H1 (cell line): ENCODE measurements around the gene CCNB1. TPM values are rescaled to one million over a fixed set of nuclear protein-coding genes. Genes with fewer than 3 reads are reported as not detected.

Source experiments
- CTCF ChIA-PET: fragments of 300-600 bp; sonication (Branson Sonifier 250); formaldehyde crosslinking; loops from one replicate; lab custom pipeline; 2021; ENCODE audit not compliant: partially characterized antibody; lab: Charles Lee
- POLR2A ChIA-PET: fragments of 300-600 bp; sonication (Branson Sonifier 250); formaldehyde crosslinking; loops from one replicate; lab custom pipeline; 2021; ENCODE audit warnings: inconsistent platforms; ENCODE audit not compliant: partially characterized antibody; lab: Charles Lee
- DNase-seq, 2 experiments: peaks; one replicate each; pipeline versions ENCODE4 v3.0.0 to v3.0.0-alpha.2; 2010 to 2022; ENCODE audit warnings: low spot score in 2 of 2, low read depth in 1 of 2, mixed read lengths in 1 of 2
- FAIRE-seq: peaks from 2 replicates; lab custom pipeline; 2011; peaks lifted over from hg19 to GRCh38; lab: Jason Lieb, UNC
- H2AFZ ChIP-seq: 2 replicates; pipeline ENCODE4 v1.8.1; 2012; ENCODE audit warnings: low read length, inconsistent platforms
- H2AK5ac ChIP-seq: 2 replicates; pipeline ENCODE4 v1.6.1; 2013; ENCODE audit warnings: low read depth, low read length
- H2BK120ac ChIP-seq: replicated peaks from 2 replicates; pipeline ENCODE3; 2013; ENCODE audit warnings: low read depth, low read length, inconsistent platforms
- H2BK12ac ChIP-seq: 2 replicates; pipeline ENCODE4 v1.6.1; 2013; ENCODE audit warnings: low read depth, low read length
- H2BK15ac ChIP-seq: 2 replicates; pipeline ENCODE4 v1.6.1; 2013; ENCODE audit warnings: low read length
- H2BK20ac ChIP-seq: 2 replicates; pipeline ENCODE4 v1.6.1; 2013; ENCODE audit warnings: low read length
- H2BK5ac ChIP-seq: 2 replicates; pipeline ENCODE4 v1.6.1; 2013; ENCODE audit warnings: low read depth, low read length
- H3K14ac ChIP-seq: 2 replicates; pipeline ENCODE4 v1.6.1; 2013; ENCODE audit warnings: inconsistent platforms; ENCODE audit not compliant: insufficient read length
- H3K18ac ChIP-seq: 2 replicates; pipeline ENCODE4 v1.6.1; 2013; ENCODE audit warnings: low read length; ENCODE audit errors: extremely low read depth
- H3K23ac ChIP-seq: 2 replicates; pipeline ENCODE4 v1.6.1; 2013; ENCODE audit warnings: inconsistent platforms; ENCODE audit not compliant: insufficient read length
- H3K23me2 ChIP-seq: 2 replicates; pipeline ENCODE4 v1.6.1; 2013; ENCODE audit warnings: low read depth, low read length
- H3K27ac ChIP-seq: 2 replicates; pipeline ENCODE4 v1.6.1; 2011; ENCODE audit warnings: low read depth, low read length, inconsistent platforms
- H3K27me3 ChIP-seq, 4 experiments: replicated peaks in 1 of 4; 1 replicate in 1 of 4; 2 replicates in 3 of 4; pipeline versions ENCODE4 v1.6.1 to v1.8.1; 2011 to 2013; ENCODE audit warnings: low read length in 3 of 4, mild to moderate bottlenecking in 3 of 4, inconsistent platforms in 2 of 4, mixed read lengths in 2 of 4, moderate library complexity in 1 of 4; ENCODE audit not compliant: control insufficient read depth in 3 of 4, insufficient read depth in 3 of 4; ENCODE audit errors: extremely low read depth in 1 of 4
- H3K36me3 ChIP-seq, 4 experiments: 2 replicates each; pipeline versions ENCODE4 v1.6.1 to v1.8.1; 2011 to 2013; ENCODE audit warnings: mild to moderate bottlenecking in 4 of 4, low read length in 3 of 4, moderate library complexity in 2 of 4, control low read depth in 1 of 4, inconsistent platforms in 1 of 4; ENCODE audit not compliant: insufficient read depth in 4 of 4, control insufficient read depth in 2 of 4
- H3K4ac ChIP-seq: replicated peaks from 2 replicates; pipeline ENCODE3; 2013; ENCODE audit warnings: low read length, low read depth, mixed read lengths, inconsistent platforms; ENCODE audit not compliant: insufficient read length
- H3K4me1 ChIP-seq, 4 experiments: replicated peaks in 1 of 4; 1 replicate in 1 of 4; 2 replicates in 3 of 4; pipeline versions ENCODE4 v1.6.1 to v1.8.1; 2011 to 2013; ENCODE audit warnings: low read length in 3 of 4, inconsistent platforms in 2 of 4, mixed read lengths in 1 of 4; ENCODE audit not compliant: insufficient read depth in 4 of 4, control insufficient read depth in 3 of 4
- H3K4me2 ChIP-seq, 2 experiments: 2 replicates each; pipeline versions ENCODE4 v1.6.1 to v1.8.1; 2011 to 2013; ENCODE audit warnings: low read depth in 2 of 2, low read length in 2 of 2, control low read depth in 1 of 2, inconsistent platforms in 1 of 2, mild to moderate bottlenecking in 1 of 2; ENCODE audit not compliant: insufficient read depth in 1 of 2
- H3K4me3 ChIP-seq, 4 experiments: fragments of 200-600, 300-600 bp in 1 of 4; sonication (generic), shearing (Covaris generic), sonication (Bioruptor Twin) in 1 of 4; 2 replicates each; pipeline versions ENCODE4 v1.5.1 to v1.8.1; 2011 to 2016; ENCODE audit warnings: low read length in 4 of 4, low read depth in 3 of 4, control low read depth in 2 of 4, inconsistent platforms in 2 of 4, mild to moderate bottlenecking in 2 of 4, mixed read lengths in 1 of 4, moderate library complexity in 1 of 4; ENCODE audit not compliant: insufficient read depth in 2 of 4; ENCODE audit errors: extremely low read depth in 1 of 4
- H3K56ac ChIP-seq: replicated peaks from 2 replicates; pipeline ENCODE3; 2013; ENCODE audit warnings: low read depth, mild to moderate bottlenecking, mixed read lengths, low read length, inconsistent platforms; ENCODE audit not compliant: insufficient read length
- H3K79me1 ChIP-seq: 2 replicates; pipeline ENCODE4 v1.6.1; 2013; ENCODE audit warnings: low read depth, low read length, control low read depth
- H3K79me2 ChIP-seq, 2 experiments: 2 replicates each; pipeline versions ENCODE4 v1.6.1 to v1.8.1; 2012 to 2013; ENCODE audit warnings: low read length in 2 of 2, mild to moderate bottlenecking in 2 of 2, inconsistent platforms in 1 of 2; ENCODE audit not compliant: insufficient read depth in 2 of 2, control insufficient read depth in 1 of 2
- H3K9ac ChIP-seq, 4 experiments: replicated peaks in 1 of 4; 1 replicate in 1 of 4; 2 replicates in 3 of 4; pipeline versions ENCODE4 v1.6.1 to v1.8.1; 2011 to 2013; ENCODE audit warnings: low read depth in 3 of 4, low read length in 3 of 4, control low read depth in 2 of 4, mild to moderate bottlenecking in 2 of 4, moderate library complexity in 2 of 4, inconsistent platforms in 1 of 4; ENCODE audit errors: extremely low read depth in 1 of 4
- H3K9me3 ChIP-seq, 2 experiments: 2 replicates each; pipeline versions ENCODE4 v1.6.1 to v1.8.1; 2012 to 2013; ENCODE audit warnings: mild to moderate bottlenecking in 2 of 2, moderate library complexity in 2 of 2, control low read depth in 1 of 2, inconsistent platforms in 1 of 2, low read depth in 1 of 2, low read length in 1 of 2, mixed read lengths in 1 of 2; ENCODE audit not compliant: insufficient read depth in 2 of 2
- H4K20me1 ChIP-seq, 2 experiments: replicated peaks in 1 of 2; 2 replicates each; pipeline versions ENCODE3 to v1.8.1; 2011 to 2013; ENCODE audit warnings: inconsistent platforms in 2 of 2, low read length in 2 of 2, mild to moderate bottlenecking in 1 of 2; ENCODE audit not compliant: insufficient read depth in 2 of 2, control insufficient read depth in 1 of 2
- H4K5ac ChIP-seq: 2 replicates; pipeline ENCODE4 v1.6.1; 2013; ENCODE audit warnings: low read length, low read depth, mixed read lengths, inconsistent platforms; ENCODE audit not compliant: insufficient read length
- H4K8ac ChIP-seq: 2 replicates; pipeline ENCODE4 v1.8.0; 2013; ENCODE audit warnings: mild to moderate bottlenecking, moderate library complexity, low read length, inconsistent platforms; ENCODE audit not compliant: insufficient read depth; ENCODE audit errors: extremely low read depth
- H4K91ac ChIP-seq: replicated peaks from 2 replicates; pipeline ENCODE3; 2013; ENCODE audit warnings: low read length, mixed read lengths, inconsistent platforms; ENCODE audit not compliant: insufficient read length
- EGR1 ChIP-seq: IDR thresholded peaks from 2 replicates; pipeline ENCODE4 v1.6.1; 2011; ENCODE audit warnings: low read depth, low read length, borderline replicate concordance
- NANOG ChIP-seq: IDR thresholded peaks from 2 replicates; pipeline ENCODE4 v1.6.1; 2011; ENCODE audit warnings: low read length, low read depth, mild to moderate bottlenecking, inconsistent platforms; ENCODE audit not compliant: insufficient read depth, poor library complexity, severe bottlenecking
- PHF8 ChIP-seq: fragments of 200-600 bp; sonication (generic); conservative IDR thresholded peaks from 2 replicates; pipeline ENCODE4 v1.7.1; 2012; ENCODE audit warnings: low read depth, mild to moderate bottlenecking, inconsistent platforms, low read length, moderate library complexity
- RNF2 ChIP-seq: fragments of 200-900, 300-1000 bp; sonication (generic); IDR thresholded peaks from 2 replicates; pipeline ENCODE4 v1.7.1; 2016; ENCODE audit warnings: borderline replicate concordance, low read depth, mild to moderate bottlenecking, antibody characterized with exemption, low read length; ENCODE audit not compliant: poor library complexity, severe bottlenecking; ENCODE audit errors: missing control alignments
- SAP30 ChIP-seq: fragments of 300-600 bp; sonication (generic); IDR thresholded peaks from 2 replicates; pipeline ENCODE4 v1.7.1; 2012; ENCODE audit warnings: low read length, moderate library complexity, mild to moderate bottlenecking, inconsistent platforms; ENCODE audit not compliant: insufficient read depth, insufficient replicate concordance
- TBP ChIP-seq: IDR thresholded peaks from 2 replicates; pipeline ENCODE4 v1.6.1; 2011; ENCODE audit warnings: low read depth, low read length, improper control_type of control experiment
- TEAD4 ChIP-seq: IDR thresholded peaks from 2 replicates; pipeline ENCODE4 v1.6.1; 2012; ENCODE audit warnings: low read depth, low read length, inconsistent platforms, mixed read lengths
- ZNF274 ChIP-seq: IDR thresholded peaks from 2 replicates; pipeline ENCODE4 v1.7.0; 2012; ENCODE audit warnings: low read length, borderline replicate concordance; ENCODE audit errors: extremely low read depth
- WGBS, 2 experiments: shearing (Covaris generic) in 1 of 2; methylation state at CpG; one replicate each; pipeline versions ENCODE4 v1.1.6 to v1.1.7; 2013 to 2015; ENCODE audit warnings: low lambda C conversion rate in 2 of 2, mixed read lengths in 2 of 2, inconsistent platforms in 1 of 2, low coverage in 1 of 2, missing lambda C conversion rate in 1 of 2; ENCODE audit not compliant: insufficient replicate concordance in 2 of 2, insufficient coverage in 1 of 2, insufficient read length in 1 of 2; ENCODE audit errors: extremely low coverage in 1 of 2, missing lambda C conversion rate in 1 of 2; 5-methylcytosine and 5-hydroxymethylcytosine counted together
- polyA plus RNA-seq, 7 experiments: library from polyadenylated mRNA; depleted of rRNA in 3 of 7; stranded (reverse) in 5 of 7; unstranded in 2 of 7; fragments of >200 nt in 5 of 7; fragments of 200-250 nt in 2 of 7; gene quantifications; 1 replicate in 5 of 7; 2 replicates in 1 of 7; 4 replicates in 1 of 7; pipeline versions ENCODE4 v1.2.1 to v1.2.3, GENCODE V29; 2011 to 2013; ENCODE audit warnings: missing spikeins in 2 of 7, mixed read lengths in 2 of 7
- total RNA-seq: library from RNA; stranded (reverse); fragmentation: NEBNext Ultra II Directional; extraction: Animal tissue kit (Norgen Biotek cat#: 25700); gene quantifications from 2 replicates; pipeline ENCODE4 v1.2.1, GENCODE V29; 2021
- TF ChIP-seq, protein P1 (sequence below), 3 experiments: IDR thresholded peaks; 1 replicate in 2 of 3; 2 replicates in 1 of 3; pipeline versions ENCODE4 v1.5.1 to v1.6.1; 2011; ENCODE audit warnings: low read length in 3 of 3, mild to moderate bottlenecking in 3 of 3, inconsistent platforms in 2 of 3, low read depth in 1 of 3, moderate library complexity in 1 of 3; ENCODE audit not compliant: insufficient read depth in 1 of 3; ENCODE audit errors: control extremely low read depth in 1 of 3
- TF ChIP-seq, protein P2 (sequence below): IDR thresholded peaks from 2 replicates; pipeline ENCODE4 v1.6.1; 2011; ENCODE audit warnings: low read length, improper control_type of control experiment

The CCNB1 gene
- total and polyA plus RNA-seq, 2 of the 8 experiments (the other 6 are each of a cell fraction or from before 2014, with no cell fraction given), result 122 to 338 TPM

- Histone ChIP-seq H3K4me1 (peaks cover 0 to 5% (median 0%) of the 10 kb centered on the region in 4 experiments; a peak in 2 of 7 replicates), H3K79me2 (no peaks in the 10 kb centered on the region), H3K4ac (no peak overlapping the region), H4K20me1 (no peaks in the 10 kb centered on the region), H3K4me2 (no peak overlapping the region), H2BK15ac (no peak overlapping the region), H2BK20ac (no peak overlapping the region), H3K56ac (no peak overlapping the region), H2AK5ac (no peak overlapping the region), H2AFZ (no peak overlapping the region), H3K36me3 (no peaks in the 10 kb centered on the region), H3K23ac (no peak overlapping the region), H2BK5ac (no peak overlapping the region), H4K5ac (no peak overlapping the region), H3K9me3 (no peaks in the 10 kb centered on the region; a peak in 1 of 4 replicates), H3K27ac (no peak overlapping the region), H4K8ac (no peak overlapping the region), H3K23me2 (no peaks in the 10 kb centered on the region), H3K79me1 (no peaks in the 10 kb centered on the region), H4K91ac (no peak overlapping the region), H3K4me3 (no peak overlapping the region), H3K18ac (no peak overlapping the region), H2BK12ac (no peak overlapping the region), H2BK120ac (no peak overlapping the region), H3K9ac (no peak overlapping the region), H3K14ac (no peak overlapping the region), H3K27me3 (no peaks in the 10 kb centered on the region)
- ChIA-PET CTCF (no interaction called here), POLR2A (no interaction called here)
- FAIRE-seq, result no peak
- no peak for DNase-seq
- WGBS, 2 experiments, result 100% methylated on average over 1 of the region's 1 CpG; no CpG with 5 or more reads in 1 of the 2 experiments
- TF ChIP-seq ZNF274 (no peak), RNF2 (no peak), TBP (no peak), NANOG (no peak), SAP30 (no peak), EGR1 (no peak), PHF8 (no peak), TEAD4 (no peak)
- TF ChIP-seq, protein P1, sequence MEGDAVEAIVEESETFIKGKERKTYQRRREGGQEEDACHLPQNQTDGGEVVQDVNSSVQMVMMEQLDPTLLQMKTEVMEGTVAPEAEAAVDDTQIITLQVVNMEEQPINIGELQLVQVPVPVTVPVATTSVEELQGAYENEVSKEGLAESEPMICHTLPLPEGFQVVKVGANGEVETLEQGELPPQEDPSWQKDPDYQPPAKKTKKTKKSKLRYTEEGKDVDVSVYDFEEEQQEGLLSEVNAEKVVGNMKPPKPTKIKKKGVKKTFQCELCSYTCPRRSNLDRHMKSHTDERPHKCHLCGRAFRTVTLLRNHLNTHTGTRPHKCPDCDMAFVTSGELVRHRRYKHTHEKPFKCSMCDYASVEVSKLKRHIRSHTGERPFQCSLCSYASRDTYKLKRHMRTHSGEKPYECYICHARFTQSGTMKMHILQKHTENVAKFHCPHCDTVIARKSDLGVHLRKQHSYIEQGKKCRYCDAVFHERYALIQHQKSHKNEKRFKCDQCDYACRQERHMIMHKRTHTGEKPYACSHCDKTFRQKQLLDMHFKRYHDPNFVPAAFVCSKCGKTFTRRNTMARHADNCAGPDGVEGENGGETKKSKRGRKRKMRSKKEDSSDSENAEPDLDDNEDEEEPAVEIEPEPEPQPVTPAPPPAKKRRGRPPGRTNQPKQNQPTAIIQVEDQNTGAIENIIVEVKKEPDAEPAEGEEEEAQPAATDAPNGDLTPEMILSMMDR (IDR thresholded peaks at IDR 0.05; ENCODE audit: control extremely low read depth in 1 of 3, insufficient read depth in 1 of 3, low read depth in 1 of 3, low read length in 3 of 3), result no peak
- TF ChIP-seq, protein P2, sequence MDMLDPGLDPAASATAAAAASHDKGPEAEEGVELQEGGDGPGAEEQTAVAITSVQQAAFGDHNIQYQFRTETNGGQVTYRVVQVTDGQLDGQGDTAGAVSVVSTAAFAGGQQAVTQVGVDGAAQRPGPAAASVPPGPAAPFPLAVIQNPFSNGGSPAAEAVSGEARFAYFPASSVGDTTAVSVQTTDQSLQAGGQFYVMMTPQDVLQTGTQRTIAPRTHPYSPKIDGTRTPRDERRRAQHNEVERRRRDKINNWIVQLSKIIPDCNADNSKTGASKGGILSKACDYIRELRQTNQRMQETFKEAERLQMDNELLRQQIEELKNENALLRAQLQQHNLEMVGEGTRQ, result no peak
These were observed 28.2 kb upstream of the CCNB1 start for GRCh38 chr5:69138766-69139165.
